IMR-90 (cell line): ENCODE measurements around the gene AGPAT3. TPM values are rescaled to one million over a fixed set of nuclear protein-coding genes. Genes with fewer than 3 reads are reported as not detected.

Experiments
- ATAC-seq: fragments of 200-7000 bp; cut with Tn5 transposase; 2 replicates; pipeline ENCODE4 v1.9.1; 2020; ENCODE audit warnings: low read depth, mild to moderate bottlenecking, moderate library complexity
- BruUV-seq: library from RNA; stranded (reverse); fragments of 400-500 nt; replicated peaks from 2 replicates; lab custom pipeline; 2021; lab: Mats Ljungman, UMichigan
- CTCF ChIA-PET: fragments of 300-600 bp; formaldehyde crosslinking; extraction: SDS; loops from one replicate; lab custom pipeline; 2021; ENCODE audit warnings: antibody characterized with exemption; lab: Yijun Ruan, JAX
- POLR2A ChIA-PET: fragments of 300-600 bp; sonication (Branson Sonifier 250); formaldehyde crosslinking; loops from one replicate; lab custom pipeline; 2022; ENCODE audit warnings: antibody characterized with exemption; ENCODE audit not compliant: unreplicated experiment; lab: Charles Lee
- DNase-seq: peaks from one replicate; pipeline ENCODE4 v3.0.0; 2013
- H2AFZ ChIP-seq: replicated peaks from 2 replicates; pipeline ENCODE3; 2013; ENCODE audit warnings: low read length, mild to moderate bottlenecking; ENCODE audit not compliant: poor library complexity
- H2AK5ac ChIP-seq: 2 replicates; pipeline ENCODE4 v1.6.1; 2013; ENCODE audit warnings: low read depth, low read length, inconsistent platforms
- H2AK9ac ChIP-seq: replicated peaks from 2 replicates; pipeline ENCODE3; 2013; ENCODE audit warnings: mild to moderate bottlenecking, low read depth, low read length, moderate library complexity; ENCODE audit not compliant: poor library complexity
- H2BK120ac ChIP-seq: 2 replicates; pipeline ENCODE4 v1.6.1; 2013; ENCODE audit warnings: low read depth, low read length, inconsistent platforms
- H2BK15ac ChIP-seq: 3 replicates; pipeline ENCODE4 v1.6.1; 2013; ENCODE audit warnings: low read depth, low read length, inconsistent platforms
- H2BK20ac ChIP-seq: 2 replicates; pipeline ENCODE4 v1.6.1; 2013; ENCODE audit warnings: low read depth, mild to moderate bottlenecking, inconsistent platforms, low read length, moderate library complexity
- H2BK5ac ChIP-seq: 2 replicates; pipeline ENCODE4 v1.6.1; 2013; ENCODE audit warnings: mild to moderate bottlenecking, low read depth, low read length, inconsistent platforms; ENCODE audit not compliant: poor library complexity, severe bottlenecking
- H3K14ac ChIP-seq: replicated peaks from 2 replicates; pipeline ENCODE4 v1.6.1; 2013; ENCODE audit warnings: low read depth, low read length, inconsistent platforms
- H3K18ac ChIP-seq: 2 replicates; pipeline ENCODE4 v1.6.1; 2013; ENCODE audit warnings: low read depth, low read length, control low read depth
- H3K23ac ChIP-seq: 2 replicates; pipeline ENCODE4 v1.6.1; 2013; ENCODE audit warnings: low read depth, low read length, inconsistent platforms
- H3K27ac ChIP-seq: 2 replicates; pipeline ENCODE4 v1.5.1; 2013; ENCODE audit warnings: mild to moderate bottlenecking, control low read depth, low read length; ENCODE audit not compliant: insufficient read depth
- H3K27me3 ChIP-seq: 2 replicates; pipeline ENCODE4 v1.6.1; 2013; ENCODE audit warnings: low read length; ENCODE audit not compliant: control insufficient read depth, insufficient read depth
- H3K36me3 ChIP-seq: 2 replicates; pipeline ENCODE4 v1.6.1; 2013; ENCODE audit warnings: low read length, mixed read lengths; ENCODE audit not compliant: control insufficient read depth, insufficient read depth
- H3K4ac ChIP-seq: 2 replicates; pipeline ENCODE4 v1.6.1; 2013; ENCODE audit warnings: low read depth, low read length, inconsistent platforms
- H3K4me1 ChIP-seq: 2 replicates; pipeline ENCODE4 v1.6.1; 2013; ENCODE audit warnings: low read length, mixed read lengths; ENCODE audit not compliant: control insufficient read depth, insufficient read depth
- H3K4me2 ChIP-seq: 2 replicates; pipeline ENCODE4 v1.6.1; 2013; ENCODE audit warnings: low read depth, mild to moderate bottlenecking, control low read depth, low read length, moderate library complexity
- H3K4me3 ChIP-seq: 2 replicates; pipeline ENCODE4 v1.5.1; 2013; ENCODE audit warnings: low read depth, mild to moderate bottlenecking, control low read depth, low read length, moderate library complexity; ENCODE audit not compliant: insufficient read depth
- H3K56ac ChIP-seq: 2 replicates; pipeline ENCODE4 v1.6.1; 2013; ENCODE audit warnings: low read length, inconsistent platforms; ENCODE audit not compliant: insufficient read depth; ENCODE audit errors: extremely low read depth
- H3K79me1 ChIP-seq, 2 experiments: 2 replicates each; pipeline ENCODE4 v1.6.1; 2013; ENCODE audit warnings: low read length in 2 of 2, inconsistent platforms in 1 of 2, low read depth in 1 of 2
- H3K9ac ChIP-seq: 2 replicates; pipeline ENCODE4 v1.6.1; 2013; ENCODE audit warnings: low read depth, low read length, control low read depth
- H3K9me1 ChIP-seq: 2 replicates; pipeline ENCODE4 v1.6.1; 2013; ENCODE audit warnings: low read length, inconsistent platforms; ENCODE audit not compliant: insufficient read depth
- H3K9me3 ChIP-seq: 2 replicates; pipeline ENCODE4 v1.6.1; 2013; ENCODE audit warnings: low read length; ENCODE audit not compliant: control insufficient read depth, insufficient read depth
- H4K20me1 ChIP-seq: 2 replicates; pipeline ENCODE4 v1.6.1; 2013; ENCODE audit warnings: low read length, inconsistent platforms; ENCODE audit not compliant: insufficient read depth
- H4K5ac ChIP-seq: 2 replicates; pipeline ENCODE4 v1.6.1; 2013; ENCODE audit warnings: mild to moderate bottlenecking, low read depth, low read length, control low read depth
- H4K8ac ChIP-seq, 2 experiments: 2 replicates each; pipeline ENCODE4 v1.6.1; 2013; ENCODE audit warnings: low read depth in 2 of 2, low read length in 2 of 2, control low read depth in 1 of 2, inconsistent platforms in 1 of 2
- H4K91ac ChIP-seq: 2 replicates; pipeline ENCODE4 v1.6.1; 2013; ENCODE audit warnings: low read depth, low read length, inconsistent platforms; ENCODE audit not compliant: insufficient read depth
- BHLHE40 ChIP-seq: fragments of 150-350 bp; IDR thresholded peaks from 2 replicates; pipeline ENCODE4 v1.6.1; 2016; ENCODE audit warnings: mild to moderate bottlenecking, low read depth, low read length
- CEBPB ChIP-seq: IDR thresholded peaks from 2 replicates; pipeline ENCODE4 v1.6.1; 2012; ENCODE audit warnings: low read depth, low read length, improper control_type of control experiment
- CHD1 ChIP-seq: IDR thresholded peaks from 2 replicates; pipeline ENCODE4 v1.6.1; 2012; ENCODE audit warnings: low read depth, low read length, improper control_type of control experiment
- MAFK ChIP-seq: IDR thresholded peaks from 2 replicates; pipeline ENCODE4 v1.6.1; 2012; ENCODE audit warnings: low read depth, low read length, improper control_type of control experiment
- MAZ ChIP-seq: IDR thresholded peaks from 2 replicates; pipeline ENCODE4 v1.6.1; 2012; ENCODE audit warnings: low read depth, mild to moderate bottlenecking, low read length, improper control_type of control experiment, moderate library complexity, borderline replicate concordance
- RCOR1 ChIP-seq: IDR thresholded peaks from 2 replicates; pipeline ENCODE4 v1.6.1; 2012; ENCODE audit warnings: mild to moderate bottlenecking, low read length, improper control_type of control experiment; ENCODE audit not compliant: insufficient replicate concordance
- WGBS, 2 experiments: methylation state at CpG; one replicate each; pipeline versions ENCODE4 v1.1.5 to v1.1.7; 2013; ENCODE audit warnings: missing lambda C conversion rate in 2 of 2; ENCODE audit not compliant: insufficient read length in 1 of 2; ENCODE audit errors: extremely low coverage in 2 of 2; 5-methylcytosine and 5-hydroxymethylcytosine counted together
- dilution Hi-C: fragments of 300-500 bp; cut with HindIII; formaldehyde crosslinking; loops from one replicate; pipeline ENCODE4 v1.14.3; 2018; ENCODE audit warnings: low sequenced_read_pairs; ENCODE audit not compliant: unreplicated experiment
- in situ Hi-C: fragments of 300-500 bp; cut with MboI; formaldehyde crosslinking; loops from 3 replicates; pipeline ENCODE4 v1.14.3; 2019; ENCODE audit warnings: low sequenced_read_pairs, inconsistent platforms, mixed read lengths
- intact Hi-C: fragments of 100-400 bp; cut with micrococcal nuclease; formaldehyde crosslinking; loops from 2 replicates; pipeline ENCODE4 v1.10.0; 2022
- polyA plus RNA-seq, 3 experiments: library from polyadenylated mRNA; depleted of rRNA; stranded (reverse); fragments of >200 nt; gene quantifications; 2 replicates each; pipeline ENCODE4 v1.2.3, GENCODE V29; 2012; ENCODE audit warnings: low replicate concordance in 1 of 3
- total RNA-seq: library from RNA; depleted of rRNA; stranded (reverse); fragments of >200 nt; gene quantifications from 2 replicates; pipeline ENCODE4 v1.2.3, GENCODE V29; 2012

The AGPAT3 gene
- total and polyA plus RNA-seq, 2 of the 4 experiments (the other 2 are of a cell fraction), result 27.1 to 38.7 TPM

DNA sequence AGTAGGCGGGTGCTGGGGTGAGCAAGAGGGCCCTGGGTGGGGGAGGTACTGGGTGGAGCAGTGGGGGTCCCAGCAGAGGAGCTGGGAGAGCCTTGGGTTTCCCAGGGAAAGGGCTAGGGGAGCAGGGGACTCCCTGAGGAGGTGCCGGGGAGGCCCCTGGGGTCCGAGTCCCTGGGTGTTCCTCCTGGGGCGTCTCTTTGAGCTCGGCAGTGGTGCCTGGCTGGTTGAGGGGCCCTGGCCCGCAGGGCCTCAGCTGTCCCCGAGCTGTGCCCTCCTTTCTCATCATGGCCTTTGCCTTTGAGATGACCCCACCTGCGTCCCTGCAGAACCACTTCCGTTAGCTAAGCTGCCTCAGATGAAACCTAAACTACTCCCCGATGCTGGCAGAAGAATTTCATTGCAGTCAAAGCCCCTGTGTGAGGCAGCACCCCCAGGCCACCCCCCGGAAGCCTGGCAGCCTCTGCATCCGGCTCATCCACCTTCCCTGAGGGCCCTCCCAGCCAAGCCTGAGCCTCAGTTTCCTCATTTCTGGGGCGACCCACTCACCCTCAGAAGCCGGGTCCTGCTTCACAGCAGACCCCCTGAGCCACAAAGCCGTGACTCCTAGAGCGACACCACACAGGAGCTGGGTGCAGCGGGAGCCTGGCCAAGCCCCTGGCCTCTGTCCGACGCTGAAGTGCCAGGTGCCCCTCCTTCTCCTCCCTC, 103.5 kb downstream of the AGPAT3 start:
- TF ChIP-seq BHLHE40, result no peak
- no peak for TF ChIP-seq MAZ
- no peak for TF ChIP-seq CEBPB
- no peak for TF ChIP-seq CHD1
- no peak for TF ChIP-seq RCOR1
- no peak for TF ChIP-seq MAFK
- no peak overlapping the region for H3K18ac ChIP-seq
- H3K36me3 ChIP-seq, result peaks cover 34% of the 10 kb centered on the region
- H4K91ac ChIP-seq, result no peak overlapping the region
- no peak overlapping the region for H2BK5ac ChIP-seq
- H4K8ac ChIP-seq, result no peak overlapping the region
- POLR2A ChIA-PET, result no interaction called here
- WGBS, 2 experiments, result 92% methylated on average over 10 of the region's 19 CpGs; no CpG with 5 or more reads in 1 of the 2 experiments
- DNase-seq, result no peak
- H3K4ac ChIP-seq, result no peak overlapping the region
- CTCF ChIA-PET, result no interaction called here
- no peak overlapping the region for H3K56ac ChIP-seq
- H3K4me3 ChIP-seq, result no peak overlapping the region
- H4K5ac ChIP-seq, result no peak overlapping the region
- H2AK5ac ChIP-seq, result no peak overlapping the region
- H2AK9ac ChIP-seq, result no peak overlapping the region
- H3K4me1 ChIP-seq, result no peaks in the 10 kb centered on the region
- intact Hi-C loops, result no loop called here
- BruUV-seq, result no TSS peak
- dilution Hi-C loops, result no loop called here
- H4K20me1 ChIP-seq, result peaks cover 8% of the 10 kb centered on the region; the same call in 1 of the 2 replicates
- no peak overlapping the region for H3K4me2 ChIP-seq
- H2AFZ ChIP-seq, result no peak overlapping the region
- H2BK20ac ChIP-seq, result no peak overlapping the region
- ATAC-seq, result no peak
- H3K14ac ChIP-seq, result no peak overlapping the region
- no peak overlapping the region for H3K9ac ChIP-seq
- no peak overlapping the region for H2BK120ac ChIP-seq
- no peak overlapping the region for H3K27ac ChIP-seq
- H3K79me1 ChIP-seq, result peaks cover 0 to 3% of the 10 kb centered on the region in 2 experiments; a peak in 2 of 4 replicates
- in situ Hi-C loops, result no loop called here
- no peak overlapping the region for H3K23ac ChIP-seq
- no peaks in the 10 kb centered on the region for H3K27me3 ChIP-seq
- H2BK15ac ChIP-seq, result no peak overlapping the region
- H3K9me1 ChIP-seq, result no peaks in the 10 kb centered on the region; the same call in 1 of the 2 replicates
- H3K9me3 ChIP-seq, result no peaks in the 10 kb centered on the region
